GM18511 (cell line): Measurements from ENCODE around the gene IGSF9.
"Not testable (repeated sequence)": the region's sequence is repeated elsewhere in the genome, so short reads cannot be mapped to it uniquely, and the experiment has no call there.

ENCODE experiments used
- ATAC-seq: cut with Tn5 transposase; IDR thresholded peaks from one replicate; pipeline ENCODE4 v1.9.1; 2021; ENCODE audit warnings: mild to moderate bottlenecking, moderate library complexity; ENCODE audit not compliant: unreplicated experiment

Gene IGSF9

DNA sequence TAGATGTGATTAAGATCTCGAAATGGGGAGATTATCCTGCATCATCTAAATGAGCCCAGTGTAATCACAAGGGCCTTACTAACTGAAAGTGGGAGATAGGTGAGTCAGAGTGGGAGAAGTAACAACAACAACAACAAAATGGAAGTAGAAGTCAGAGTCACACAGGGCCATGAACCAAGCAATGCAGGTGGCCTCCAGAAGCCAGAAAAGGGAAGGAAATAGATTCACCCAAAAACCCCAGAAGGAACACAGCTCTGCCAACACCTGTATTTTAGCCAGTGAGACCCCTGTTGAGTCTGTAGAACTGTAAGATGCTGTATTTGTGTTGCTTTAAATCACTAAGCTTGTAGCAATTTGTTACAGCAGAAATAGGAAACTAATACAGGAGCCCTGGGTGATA lies 24.2 kb downstream of the IGSF9 start:
- ATAC-seq, result peak; percentile 25

DNA sequence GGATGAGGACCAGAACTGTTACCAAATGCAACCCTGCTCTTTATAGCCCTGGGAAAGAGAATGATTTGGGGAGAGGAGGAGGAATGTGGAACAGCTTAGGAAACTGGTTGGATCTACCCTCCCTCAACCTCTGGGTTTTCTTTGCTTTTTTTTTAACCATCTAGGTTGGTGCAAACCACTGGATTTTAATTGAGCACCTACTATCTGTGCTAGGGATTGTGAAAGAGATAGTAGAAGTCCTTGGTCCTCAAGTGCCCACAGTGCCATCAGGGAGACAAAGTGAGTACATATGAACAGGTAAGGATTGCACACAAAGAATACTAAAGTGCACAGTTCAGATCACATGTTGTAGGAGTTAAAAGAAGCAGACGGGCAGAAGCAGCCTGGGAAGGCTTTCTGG lies 24.8 kb downstream of the IGSF9 start:
- no peak for ATAC-seq

GRCh38 chr1:159920202-159920601 lies 25.2 kb downstream of the IGSF9 start:
- no peak for ATAC-seq

- no peak for ATAC-seq
Observed at GRCh38 chr1:159919236-159919865, 26.1 kb downstream of the IGSF9 start.

GRCh38 chr1:159918352-159919200 lies 26.8 kb downstream of the IGSF9 start:
- no peak for ATAC-seq

DNA sequence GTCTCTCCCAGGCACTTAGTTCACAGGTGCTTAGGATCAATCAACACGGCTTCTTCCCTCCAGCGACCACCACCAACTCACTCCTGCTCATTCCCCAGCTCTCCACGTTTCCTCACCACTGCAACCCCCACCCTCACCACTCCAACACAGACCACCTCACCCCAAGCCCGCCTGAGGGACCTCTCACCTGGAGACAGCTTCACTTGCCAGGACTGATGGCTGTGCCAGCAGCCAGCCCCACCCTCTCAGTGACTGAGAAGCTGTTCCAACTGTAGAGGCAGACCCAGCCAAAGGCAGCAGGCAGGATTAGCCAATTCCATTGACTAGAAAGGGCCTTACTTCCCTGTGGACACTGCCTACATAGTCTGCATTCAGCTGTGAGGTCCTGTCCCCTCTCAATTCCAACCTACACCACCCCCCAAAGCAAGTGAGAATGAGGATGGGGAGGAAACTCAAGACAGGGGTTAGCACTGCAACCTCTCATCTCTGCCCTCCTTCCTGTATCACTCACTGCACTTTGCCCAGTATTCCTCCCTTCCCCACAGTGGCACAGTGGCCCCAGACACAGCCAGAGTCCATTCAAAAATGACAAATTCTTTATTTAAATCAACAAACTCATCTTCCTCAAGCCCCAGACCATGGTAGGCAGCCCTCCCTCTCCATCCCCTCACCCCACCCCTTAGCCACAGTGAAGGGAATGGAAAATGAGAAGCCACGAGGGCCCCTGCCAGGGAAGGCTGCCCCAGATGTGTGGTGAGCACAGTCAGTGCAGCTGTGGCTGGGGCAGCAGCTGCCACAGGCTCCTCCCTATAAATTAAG lies 27.7 kb downstream of the IGSF9 start:
- no peak for ATAC-seq

GRCh38 chr1:159916242-159917051 lies 29.0 kb downstream of the IGSF9 start:
- no peak for ATAC-seq

GRCh38 chr1:159915571-159916241 lies 29.7 kb downstream of the IGSF9 start:
- no peak for ATAC-seq

GRCh38 chr1:159914252-159915018 lies 31.0 kb downstream of the IGSF9 start:
- no peak for ATAC-seq

- no peak for ATAC-seq
Observed at GRCh38 chr1:159913451-159914192, 31.8 kb downstream of the IGSF9 start.

DNA sequence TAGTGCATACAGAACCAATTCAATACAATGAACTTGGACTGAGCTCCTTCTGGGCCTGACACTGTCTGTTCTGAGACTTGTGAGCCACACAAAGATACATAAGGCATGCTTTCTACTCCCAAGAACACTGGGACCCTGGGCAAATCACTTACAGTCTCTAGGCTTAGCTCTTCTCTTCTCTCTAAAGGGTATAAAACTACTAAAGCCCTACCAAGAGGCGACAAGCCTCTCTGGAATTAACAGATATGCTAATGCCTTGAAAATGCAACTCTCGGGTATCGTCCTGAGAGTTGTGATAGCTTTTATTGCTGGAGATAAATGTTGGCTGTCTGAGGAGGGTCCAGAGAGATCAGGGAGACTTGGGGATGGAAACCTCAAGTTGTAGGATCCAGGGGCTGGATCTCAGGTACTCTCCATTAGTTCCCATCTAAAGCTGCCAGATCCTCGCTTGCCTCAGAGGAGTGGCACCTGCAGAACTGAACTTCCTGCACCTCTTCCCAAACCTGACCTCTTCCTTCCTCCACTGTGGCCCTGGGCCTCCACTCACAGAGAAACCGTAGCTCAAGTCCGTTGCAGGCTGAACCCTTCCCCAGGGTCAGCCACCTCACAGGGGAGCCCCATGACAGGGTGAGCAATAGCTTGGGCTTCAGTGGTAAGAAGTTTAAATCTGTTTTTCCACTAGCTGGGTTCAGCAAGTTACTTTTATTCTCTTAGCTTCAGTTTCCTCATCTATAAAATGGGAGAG lies 33.9 kb downstream of the IGSF9 start:
- ATAC-seq, result no peak

DNA sequence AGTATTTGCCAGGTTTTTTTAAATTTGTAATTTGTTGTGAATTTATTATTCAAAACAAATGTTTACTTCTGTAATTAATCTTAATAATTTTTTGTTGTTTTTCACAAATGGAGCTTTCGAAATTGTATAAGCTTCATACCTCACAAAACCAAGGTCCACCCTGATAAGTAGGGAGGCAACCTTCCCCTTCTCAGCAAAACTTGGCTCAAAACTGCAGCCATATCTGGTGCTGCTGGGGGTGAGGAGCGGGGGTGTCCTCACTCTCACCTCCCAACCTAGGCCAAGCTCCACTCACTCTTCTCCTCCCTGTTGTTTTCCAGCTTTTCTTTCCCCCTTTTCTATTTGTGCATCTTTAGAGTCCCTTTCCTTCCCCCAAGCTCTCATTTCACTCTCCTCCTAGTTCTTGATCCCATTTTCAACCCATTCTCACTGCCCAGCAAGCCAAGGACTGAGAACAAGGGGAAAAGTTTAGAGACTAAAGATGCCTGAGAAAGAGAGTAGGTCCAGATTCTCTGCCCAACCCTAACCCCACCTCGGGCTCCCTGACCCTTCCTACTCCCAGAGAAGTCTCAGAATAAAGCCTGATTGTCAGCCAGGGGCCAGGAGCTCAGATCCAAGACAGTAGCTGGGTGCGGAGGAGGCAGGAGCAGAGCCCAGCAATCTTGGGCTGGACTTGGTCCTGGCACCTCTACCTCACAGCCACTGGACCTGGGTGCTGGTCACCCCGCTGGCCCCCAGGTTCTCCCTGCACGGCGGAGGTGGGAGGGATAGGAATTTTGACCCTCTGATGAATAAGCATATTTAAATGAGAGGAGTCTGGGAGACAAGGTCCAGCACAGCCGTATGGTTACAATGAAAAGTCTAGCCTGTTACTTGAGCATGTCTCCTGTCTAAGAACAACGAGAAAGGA lies 37.1 kb downstream of the IGSF9 start:
- no peak for ATAC-seq

DNA sequence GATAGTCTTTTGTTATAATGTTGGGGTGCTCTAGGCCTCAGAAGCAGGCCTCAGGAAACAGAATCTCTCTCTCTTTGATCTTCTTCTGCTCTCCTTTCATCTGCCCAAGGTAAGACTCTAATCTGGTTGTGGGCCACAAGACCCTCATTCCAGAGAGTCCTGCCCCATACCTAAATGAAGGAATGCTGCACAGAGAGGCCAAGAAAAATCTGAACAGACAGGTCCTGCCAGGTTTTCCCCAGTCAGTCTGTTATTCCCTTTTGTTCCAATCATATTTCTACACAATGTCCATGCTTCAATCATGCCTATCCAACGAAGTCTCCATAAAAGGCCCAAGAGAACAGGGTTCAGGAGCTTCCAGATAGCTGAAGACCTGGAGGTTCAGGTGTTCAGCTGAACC lies 38.5 kb downstream of the IGSF9 start:
- no peak for ATAC-seq

- not testable (repeated sequence) for ATAC-seq
Observed at GRCh38 chr1:159904036-159904435, 41.4 kb downstream of the IGSF9 start.

GRCh38 chr1:159902541-159902940 lies 42.9 kb downstream of the IGSF9 start:
- no peak for ATAC-seq

GRCh38 chr1:159900755-159901360 lies 44.6 kb downstream of the IGSF9 start:
- ATAC-seq, result no peak
